GM21390 (cell line): ENCODE results near the gene SLC52A3.
"Not testable (repeated sequence)": the region's sequence is repeated elsewhere in the genome, so short reads cannot be mapped to it uniquely, and the experiment has no call there.

Experiments used
- ATAC-seq: cut with Tn5 transposase; IDR thresholded peaks from one replicate; pipeline ENCODE4 v1.9.1; 2021; ENCODE audit not compliant: unreplicated experiment

Gene SLC52A3

GRCh38 chr20:768426-768978 lies at the start of gene SLC52A3:
Gene SLC52A3, minus strand, starts transcription at chr20:768500. Its CDS starts 2,726 bp downstream, at chr20:765774.
- no peak for ATAC-seq

GRCh38 chr20:815914-816606 lies 47.8 kb upstream of the SLC52A3 start:
- no peak for ATAC-seq

- no peak for ATAC-seq
These were observed 46.9 kb upstream of the SLC52A3 start for GRCh38 chr20:815226-815625.

GRCh38 chr20:813390-813789 lies 45.1 kb upstream of the SLC52A3 start:
- ATAC-seq = no peak

- ATAC-seq = not testable (repeated sequence)
These were observed 44.1 kb upstream of the SLC52A3 start for GRCh38 chr20:812435-812814.

GRCh38 chr20:811776-812434 lies 43.6 kb upstream of the SLC52A3 start:
- ATAC-seq = not testable (repeated sequence)

GRCh38 chr20:805713-806112 lies 37.4 kb upstream of the SLC52A3 start:
- no peak for ATAC-seq

GRCh38 chr20:801678-802077 lies 33.4 kb upstream of the SLC52A3 start:
- no peak for ATAC-seq

- ATAC-seq = not testable (repeated sequence)
These were observed 31.7 kb upstream of the SLC52A3 start for GRCh38 chr20:800026-800425.

GRCh38 chr20:798746-799145 lies 30.4 kb upstream of the SLC52A3 start:
- ATAC-seq = not testable (repeated sequence)

GRCh38 chr20:796921-797320 lies 28.6 kb upstream of the SLC52A3 start:
- no peak for ATAC-seq

- no peak for ATAC-seq
These were observed 23.9 kb upstream of the SLC52A3 start for GRCh38 chr20:792248-792647.

GRCh38 chr20:791056-791455 lies 22.8 kb upstream of the SLC52A3 start:
- no peak for ATAC-seq

GRCh38 chr20:787825-788224 lies 19.5 kb upstream of the SLC52A3 start:
- ATAC-seq = no peak

- ATAC-seq = no peak
These were observed 11.5 kb upstream of the SLC52A3 start for GRCh38 chr20:779771-780170.

- ATAC-seq = no peak
These were observed 7.9 kb upstream of the SLC52A3 start for GRCh38 chr20:776165-776564.

- no peak for ATAC-seq
These were observed 7.4 kb upstream of the SLC52A3 start for GRCh38 chr20:775679-776135.

- ATAC-seq = no peak
These were observed 6.4 kb upstream of the SLC52A3 start for GRCh38 chr20:774660-775057.

GRCh38 chr20:774016-774659 lies 5.8 kb upstream of the SLC52A3 start:
- no peak for ATAC-seq

- no peak for ATAC-seq
These were observed 4.5 kb upstream of the SLC52A3 start for GRCh38 chr20:772806-773205.

- ATAC-seq = no peak
These were observed 3.6 kb upstream of the SLC52A3 start for GRCh38 chr20:771741-772464.
